PC-9 (cell line): ENCODE measurements around the gene IFT81. TPM values are rescaled to one million over a fixed set of nuclear protein-coding genes. Genes with fewer than 3 reads are reported as not detected.

ENCODE experiments used
- BruUV-seq: library from RNA; stranded (reverse); fragments of 400-500 nt; replicated peaks from 2 replicates; lab custom pipeline; 2021; lab: Mats Ljungman, UMichigan
- CTCF ChIA-PET: fragments of 300-600 bp; sonication (Branson Sonifier 250); formaldehyde crosslinking; loops from one replicate; lab custom pipeline; 2022; ENCODE audit warnings: antibody characterized with exemption; lab: Charles Lee
- POLR2A ChIA-PET: fragments of 300-600 bp; sonication (Branson Sonifier 250); formaldehyde crosslinking; loops from one replicate; lab custom pipeline; 2022; ENCODE audit warnings: antibody characterized with exemption; ENCODE audit not compliant: unreplicated experiment; lab: Charles Lee
- DNase-seq, 2 experiments: peaks; one replicate each; pipeline versions ENCODE4 v3.0.0 to v3.0.0-alpha.2; 2015 to 2022; ENCODE audit warnings: mixed read lengths in 1 of 2
- H2AFZ ChIP-seq: fragments of 200-600 bp; sonication (generic); 2 replicates; pipeline ENCODE4 v1.8.1; 2017; ENCODE audit warnings: antibody characterized with exemption
- H3F3A ChIP-seq: fragments of 200-600 bp; sonication (generic); 2 replicates; pipeline ENCODE4 v1.8.1; 2017; ENCODE audit warnings: antibody characterized with exemption, mild to moderate bottlenecking, low read depth; ENCODE audit not compliant: insufficient read depth
- H3K27ac ChIP-seq: fragments of 200-600 bp; sonication (generic); 2 replicates; pipeline ENCODE4 v1.6.1; 2016; ENCODE audit warnings: mixed run types
- H3K27me3 ChIP-seq: fragments of 200-600 bp; sonication (generic); 2 replicates; pipeline ENCODE4 v1.6.1; 2016; ENCODE audit warnings: low read depth, mixed run types; ENCODE audit not compliant: insufficient read depth
- H3K36me3 ChIP-seq: fragments of 200-600 bp; sonication (generic); 2 replicates; pipeline ENCODE4 v1.6.1; 2016; ENCODE audit warnings: low read depth, mixed run types
- H3K4me1 ChIP-seq: fragments of 200-600 bp; sonication (generic); replicated peaks from 2 replicates; pipeline ENCODE4 v1.6.1; 2016; ENCODE audit warnings: mixed run types; ENCODE audit not compliant: insufficient read depth
- H3K4me2 ChIP-seq: fragments of 200-600 bp; sonication (generic); 2 replicates; pipeline ENCODE4 v1.6.1; 2017; ENCODE audit warnings: mixed run types
- H3K4me3 ChIP-seq: fragments of 200-600 bp; sonication (generic); 2 replicates; pipeline ENCODE4 v1.6.1; 2016; ENCODE audit warnings: mixed run types
- H3K79me2 ChIP-seq: fragments of 200-600 bp; sonication (generic); 2 replicates; pipeline ENCODE4 v1.6.1; 2017; ENCODE audit warnings: low read depth, mixed run types
- H3K9me2 ChIP-seq: fragments of 200-600 bp; sonication (generic); 2 replicates; pipeline ENCODE4 v1.8.1; 2017; ENCODE audit warnings: mild to moderate bottlenecking; ENCODE audit not compliant: insufficient read depth
- H3K9me3 ChIP-seq: fragments of 200-600 bp; sonication (generic); 2 replicates; pipeline ENCODE4 v1.8.1; 2016; ENCODE audit warnings: low read depth; ENCODE audit not compliant: insufficient read depth
- H4K20me1 ChIP-seq: fragments of 200-600 bp; sonication (generic); 2 replicates; pipeline ENCODE4 v1.8.1; 2017; ENCODE audit not compliant: insufficient read depth
- EZH2 ChIP-seq: fragments of 200-600 bp; sonication (generic); IDR thresholded peaks from 2 replicates; pipeline ENCODE4 v1.8.0; 2017; ENCODE audit warnings: antibody characterized with exemption, low read depth
- intact Hi-C: fragments of 100-400 bp; cut with micrococcal nuclease; formaldehyde crosslinking; loops from one replicate; pipeline ENCODE4 v1.10.0; 2022; ENCODE audit not compliant: unreplicated experiment
- total RNA-seq: library from RNA; stranded (reverse); gene quantifications from 2 replicates; pipeline ENCODE4 v1.2.3, GENCODE V29; 2021
- TF ChIP-seq, protein P1 (sequence below): fragments of 200-600 bp; sonication (generic); conservative IDR thresholded peaks from 2 replicates; pipeline ENCODE4 v1.6.1; 2017; ENCODE audit warnings: mixed run types, antibody characterized with exemption, mild to moderate bottlenecking, moderate library complexity

The IFT81 gene
- total RNA-seq, 1 experiment from 2014 or later: 19.3 TPM

DNA sequence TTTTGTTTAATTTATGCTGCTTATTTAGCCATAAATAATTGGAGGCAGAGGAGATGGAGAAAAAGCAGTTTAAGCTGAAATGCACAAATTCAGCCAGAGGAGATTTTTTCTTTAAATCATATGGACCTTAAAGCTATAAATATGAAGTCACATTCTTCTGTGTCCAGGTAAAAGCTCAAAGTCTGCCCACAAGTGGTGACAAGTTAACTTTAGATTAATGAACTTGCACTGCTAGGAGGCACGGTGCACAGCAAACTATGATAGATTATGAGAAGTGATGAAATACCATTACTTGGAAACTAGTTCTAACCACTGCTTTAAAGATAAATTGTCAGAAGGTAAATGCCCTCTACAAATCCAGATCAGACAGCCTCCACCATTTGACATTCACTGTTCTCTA lies 69.0 kb downstream of the IFT81 start:
- H3K4me1 ChIP-seq: no peaks in the 10 kb centered on the region
- DNase-seq: no peak
- no peaks in the 10 kb centered on the region for H3K9me2 ChIP-seq
- H4K20me1 ChIP-seq: no peaks in the 10 kb centered on the region
- no peak overlapping the region for H2AFZ ChIP-seq
- no peak overlapping the region for H3K4me3 ChIP-seq
- no peaks in the 10 kb centered on the region for H3K9me3 ChIP-seq
- BruUV-seq: no TSS peak
- no peak overlapping the region for H3K27ac ChIP-seq
- CTCF ChIA-PET: no interaction called here
- H3K4me2 ChIP-seq: no peak overlapping the region
- TF ChIP-seq, protein P1, sequence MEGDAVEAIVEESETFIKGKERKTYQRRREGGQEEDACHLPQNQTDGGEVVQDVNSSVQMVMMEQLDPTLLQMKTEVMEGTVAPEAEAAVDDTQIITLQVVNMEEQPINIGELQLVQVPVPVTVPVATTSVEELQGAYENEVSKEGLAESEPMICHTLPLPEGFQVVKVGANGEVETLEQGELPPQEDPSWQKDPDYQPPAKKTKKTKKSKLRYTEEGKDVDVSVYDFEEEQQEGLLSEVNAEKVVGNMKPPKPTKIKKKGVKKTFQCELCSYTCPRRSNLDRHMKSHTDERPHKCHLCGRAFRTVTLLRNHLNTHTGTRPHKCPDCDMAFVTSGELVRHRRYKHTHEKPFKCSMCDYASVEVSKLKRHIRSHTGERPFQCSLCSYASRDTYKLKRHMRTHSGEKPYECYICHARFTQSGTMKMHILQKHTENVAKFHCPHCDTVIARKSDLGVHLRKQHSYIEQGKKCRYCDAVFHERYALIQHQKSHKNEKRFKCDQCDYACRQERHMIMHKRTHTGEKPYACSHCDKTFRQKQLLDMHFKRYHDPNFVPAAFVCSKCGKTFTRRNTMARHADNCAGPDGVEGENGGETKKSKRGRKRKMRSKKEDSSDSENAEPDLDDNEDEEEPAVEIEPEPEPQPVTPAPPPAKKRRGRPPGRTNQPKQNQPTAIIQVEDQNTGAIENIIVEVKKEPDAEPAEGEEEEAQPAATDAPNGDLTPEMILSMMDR: no peak
- intact Hi-C loops: no loop called here
- H3K36me3 ChIP-seq: 0 out of 2 replicates have a peak, but pooled peaks cover 7% of the 10 kb centered on the region
- POLR2A ChIA-PET: no interaction called here
- no peaks in the 10 kb centered on the region for H3K79me2 ChIP-seq
- no peaks in the 10 kb centered on the region for H3K27me3 ChIP-seq
- H3F3A ChIP-seq: no peaks in the 10 kb centered on the region

DNA sequence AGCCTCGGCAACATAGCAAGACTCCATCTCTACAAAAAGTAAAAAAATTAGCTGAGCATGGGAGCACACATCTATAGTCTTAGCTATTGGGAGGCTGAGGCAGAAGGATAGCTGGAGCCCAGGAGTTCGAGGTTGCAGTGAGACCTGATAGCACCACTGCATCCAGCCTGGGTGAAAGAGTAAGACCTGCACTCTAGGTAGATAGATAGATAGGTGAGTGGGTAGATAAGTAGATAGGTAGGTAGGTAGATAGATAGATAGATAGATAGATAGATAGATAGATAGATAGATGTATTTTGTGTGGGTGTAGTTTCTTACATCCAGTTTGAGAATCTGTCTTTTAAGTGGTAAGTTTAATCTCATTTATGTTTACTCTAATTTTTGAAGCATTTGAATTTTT lies 72.8 kb downstream of the IFT81 start:
- BruUV-seq: no TSS peak
- Histone ChIP-seq H3K9me2 (no peaks in the 10 kb centered on the region), H3K27me3 (no peaks in the 10 kb centered on the region), H2AFZ (no peak overlapping the region), H3K4me2 (no peak overlapping the region), H3K79me2 (no peaks in the 10 kb centered on the region), H3K4me3 (no peak overlapping the region), H4K20me1 (no peaks in the 10 kb centered on the region), H3K36me3 (0 out of 2 replicates have a peak, but pooled peaks cover 3% of the 10 kb centered on the region), H3F3A (no peaks in the 10 kb centered on the region), H3K4me1 (no peaks in the 10 kb centered on the region), H3K9me3 (no peaks in the 10 kb centered on the region), H3K27ac (no peak overlapping the region)
- intact Hi-C loops: no loop called here
- DNase-seq: no peak
- ChIA-PET CTCF (no interaction called here), POLR2A (no interaction called here)
- TF ChIP-seq, protein P1: no peak
- no peak for TF ChIP-seq EZH2

DNA sequence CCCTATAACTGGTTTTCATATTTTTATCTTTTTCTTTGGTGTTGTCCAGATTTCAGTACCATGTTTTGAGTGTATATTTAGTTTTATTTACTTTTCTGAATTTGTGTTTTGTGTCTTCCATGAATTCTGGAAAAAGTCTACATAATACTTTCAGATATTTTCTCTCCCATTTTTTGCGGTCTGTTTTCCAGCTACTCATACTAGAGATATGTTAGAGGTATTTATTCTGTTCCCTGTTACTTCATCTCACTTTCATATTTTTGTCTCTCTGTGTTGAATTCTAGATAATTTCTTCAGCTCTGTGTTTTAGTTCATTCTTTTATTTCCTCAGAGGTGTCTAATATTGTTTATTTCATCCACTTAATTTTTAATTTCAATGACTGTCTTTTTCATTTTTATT lies 74.2 kb downstream of the IFT81 start:
- H3K4me2 ChIP-seq: no peak overlapping the region
- no peak for DNase-seq
- intact Hi-C loops: no loop called here
- CTCF ChIA-PET: no interaction called here
- no TSS peak for BruUV-seq
- no peaks in the 10 kb centered on the region for H3F3A ChIP-seq
- no peaks in the 10 kb centered on the region for H3K4me1 ChIP-seq
- H3K36me3 ChIP-seq: 0 out of 2 replicates have a peak, but pooled peaks cover 3% of the 10 kb centered on the region
- H3K9me3 ChIP-seq: no peaks in the 10 kb centered on the region
- no peaks in the 10 kb centered on the region for H4K20me1 ChIP-seq
- no peaks in the 10 kb centered on the region for H3K79me2 ChIP-seq
- no peaks in the 10 kb centered on the region for H3K9me2 ChIP-seq
- no peak overlapping the region for H3K4me3 ChIP-seq
- no peak for TF ChIP-seq EZH2
- TF ChIP-seq, protein P1: no peak
- POLR2A ChIA-PET: interaction anchor here (0.7 kb wide), 2 partner anchors 72 to 263 kb away, joined by 6 to 13 read pairs; no protein-coding TSS in a partner anchor
- H3K27me3 ChIP-seq: no peaks in the 10 kb centered on the region
- no peak overlapping the region for H2AFZ ChIP-seq
- H3K27ac ChIP-seq: no peak overlapping the region
